Activated CD8-positive, alpha-beta memory T cell treated with anti-CD3 and anti-CD28 coated beads, Interleukin-2, amount 50 U/mL, for 4 hours (primary cell): Measurements from ENCODE around the gene EMP3.
A peak's percentile ranks its signal among the peaks of the same experiment; 100 is the strongest.
"Not testable (repeated sequence)": the region's sequence is repeated elsewhere in the genome, so short reads cannot be mapped to it uniquely, and the experiment has no call there.

Experiments used
- DNase-seq: peaks from one replicate; pipeline ENCODE4 v3.0.0-alpha.2; 2020

EMP3 gene, protein sequence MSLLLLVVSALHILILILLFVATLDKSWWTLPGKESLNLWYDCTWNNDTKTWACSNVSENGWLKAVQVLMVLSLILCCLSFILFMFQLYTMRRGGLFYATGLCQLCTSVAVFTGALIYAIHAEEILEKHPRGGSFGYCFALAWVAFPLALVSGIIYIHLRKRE

GRCh38 chr19:48325265-48325910 is at the start of gene EMP3:
Gene EMP3, plus strand, starts transcription at chr19:48325552. Its CDS starts 1,293 bp downstream, at chr19:48326845.
- DNase-seq = peak; percentile 82

- DNase-seq = no peak
Observed at GRCh38 chr19:48279747-48280146, 45.6 kb upstream of the EMP3 start.

- DNase-seq = no peak
Observed at GRCh38 chr19:48283908-48284307, 41.4 kb upstream of the EMP3 start.

DNA sequence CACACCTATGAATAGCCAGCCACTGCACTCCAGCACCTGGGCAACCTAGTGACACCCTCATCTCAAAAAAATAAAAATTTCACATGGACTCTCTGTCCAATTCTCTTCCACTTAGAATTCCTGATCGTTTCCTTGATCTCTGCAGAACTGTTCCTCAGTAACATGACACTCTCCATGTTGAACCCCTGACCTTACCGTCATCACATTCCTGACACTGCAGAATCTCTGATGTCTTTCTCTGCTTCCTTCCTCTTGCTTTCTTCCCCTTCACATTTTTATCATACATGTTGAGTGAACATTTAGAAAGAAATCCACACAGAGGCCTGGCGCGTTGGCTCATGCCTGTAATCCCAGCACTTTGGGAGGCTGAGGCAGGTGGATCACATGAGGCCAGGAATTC is 40.5 kb upstream of the EMP3 start:
- DNase-seq = no peak

- no peak for DNase-seq
Observed at GRCh38 chr19:48287748-48288147, 37.6 kb upstream of the EMP3 start.

- no peak for DNase-seq
Observed at GRCh38 chr19:48290401-48290770, 35.0 kb upstream of the EMP3 start.

- DNase-seq = peak; percentile 68
Observed at GRCh38 chr19:48290771-48291488, 34.4 kb upstream of the EMP3 start.

DNA sequence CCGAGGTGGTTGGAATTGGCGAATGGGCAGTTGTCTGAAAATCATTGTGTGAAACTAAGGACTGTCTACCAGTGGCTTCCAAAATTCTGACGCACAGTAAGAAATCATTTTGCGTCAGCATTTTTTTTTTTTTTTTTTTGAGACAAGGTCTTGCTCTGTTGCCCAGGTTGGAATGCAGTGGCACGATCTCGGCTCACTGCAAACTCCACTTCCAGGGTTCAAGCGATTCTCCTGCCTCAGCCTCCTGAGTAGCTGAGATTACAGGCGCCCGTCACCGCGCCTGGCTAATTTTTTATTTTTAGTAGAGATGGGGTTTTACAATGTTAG is 33.9 kb upstream of the EMP3 start:
- not testable (repeated sequence) for DNase-seq

- no peak for DNase-seq
Observed at GRCh38 chr19:48292798-48293197, 32.6 kb upstream of the EMP3 start.

GRCh38 chr19:48295458-48295857 is 29.9 kb upstream of the EMP3 start:
- no peak for DNase-seq

DNA sequence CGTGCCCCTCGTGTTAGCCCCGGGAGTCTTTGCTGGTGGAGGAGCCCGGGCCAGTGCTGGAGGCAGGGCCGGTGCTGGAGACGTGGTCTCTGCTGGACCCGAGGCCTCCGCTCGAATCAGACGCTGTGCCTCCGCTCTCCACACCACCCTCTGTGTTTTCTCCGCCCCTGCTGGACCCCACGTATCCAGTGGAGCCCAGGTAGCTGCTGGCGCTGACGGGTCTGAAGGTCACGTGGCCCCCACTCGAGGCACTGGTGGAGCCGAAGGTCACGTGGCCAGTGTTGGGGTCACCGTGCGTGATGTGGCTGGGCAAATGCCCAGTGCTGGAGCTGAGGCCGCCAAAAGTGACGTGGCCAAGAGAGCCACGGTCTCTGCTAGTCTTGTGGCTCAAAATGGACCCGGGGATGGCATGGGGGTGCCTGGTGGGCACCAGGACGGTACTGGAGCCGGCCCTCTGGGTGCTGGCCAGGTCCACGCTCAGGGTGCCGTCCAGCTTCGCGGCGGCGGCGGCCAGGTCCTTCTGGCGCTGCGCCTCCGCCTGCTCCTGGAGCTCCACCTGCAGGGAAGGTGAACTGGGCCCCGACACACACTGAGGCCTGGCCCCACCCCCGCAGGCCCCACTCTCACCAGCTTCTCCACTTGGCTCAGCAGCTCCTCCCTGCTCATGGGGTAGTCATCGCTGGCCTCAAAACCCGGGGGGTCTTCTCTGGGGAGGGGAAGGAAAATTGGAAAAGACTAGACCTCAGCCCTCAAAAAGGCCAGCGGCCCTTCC is 28.2 kb upstream of the EMP3 start:
- DNase-seq = no peak

DNA sequence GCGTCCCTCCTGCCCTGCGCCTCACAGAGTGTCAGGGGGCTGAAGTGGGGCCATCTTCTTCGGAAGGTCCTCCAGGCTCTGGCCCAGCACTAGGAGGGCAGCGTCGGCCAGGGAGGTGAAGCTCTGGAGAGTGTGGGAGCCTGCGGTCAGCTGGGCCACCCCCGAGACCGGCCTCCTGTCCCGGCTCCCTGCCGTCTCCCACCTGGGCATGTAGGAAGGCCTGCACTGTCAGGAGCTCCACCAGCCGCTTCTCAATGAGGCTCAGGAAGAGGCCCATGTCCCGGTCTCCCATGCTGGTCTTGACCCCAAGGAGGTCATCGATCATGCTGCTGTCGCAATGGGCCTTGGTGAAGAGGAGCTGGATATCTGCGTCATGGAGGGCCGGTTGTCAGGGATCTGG is 27.4 kb upstream of the EMP3 start:
- no peak for DNase-seq

- no peak for DNase-seq
Observed at GRCh38 chr19:48301886-48302599, 23.3 kb upstream of the EMP3 start.

GRCh38 chr19:48302600-48302959 is 22.8 kb upstream of the EMP3 start:
- no peak for DNase-seq

GRCh38 chr19:48303367-48303766 is 22.0 kb upstream of the EMP3 start:
- no peak for DNase-seq

GRCh38 chr19:48303866-48304265 is 21.5 kb upstream of the EMP3 start:
- no peak for DNase-seq

- no peak for DNase-seq
Observed at GRCh38 chr19:48308631-48309586, 16.4 kb upstream of the EMP3 start.

DNA sequence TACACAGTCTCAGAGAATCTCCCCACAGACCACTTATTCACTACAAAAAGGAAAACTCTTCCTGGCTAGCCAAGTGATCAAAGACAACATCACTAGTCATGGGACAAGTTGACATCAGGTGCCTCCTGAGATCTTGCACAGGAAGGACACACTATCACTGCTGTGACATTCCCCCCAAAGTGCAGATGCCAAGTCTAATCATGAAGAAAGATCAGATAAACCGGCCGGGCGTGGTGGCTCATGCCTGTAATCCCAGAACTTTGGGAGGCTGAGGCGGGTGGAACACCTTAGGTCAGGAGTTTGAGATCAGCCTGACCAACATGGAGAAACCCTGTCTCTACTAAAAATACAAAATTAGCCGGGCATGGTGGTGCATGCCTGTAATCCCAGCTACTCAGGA is 15.6 kb upstream of the EMP3 start:
- DNase-seq = not testable (repeated sequence)

DNA sequence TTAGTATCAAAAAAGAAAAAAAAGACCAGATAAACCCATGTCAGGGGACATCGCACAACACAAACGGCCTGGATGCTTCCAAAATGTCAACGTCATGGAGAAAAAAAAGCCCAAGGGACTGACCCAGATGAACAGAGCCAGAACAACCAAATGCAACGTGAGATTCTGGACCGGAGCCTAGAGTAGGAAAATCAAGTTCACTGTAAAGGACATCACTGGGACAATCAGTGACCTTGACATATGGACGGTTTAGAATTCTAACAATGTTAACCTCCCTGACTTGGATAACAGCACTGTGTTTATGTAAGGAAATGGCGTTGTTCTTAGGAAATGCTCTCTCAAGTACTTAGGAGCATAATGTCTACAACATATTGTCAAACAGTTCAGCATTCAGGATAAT is 15.1 kb upstream of the EMP3 start:
- DNase-seq = no peak

- DNase-seq = no peak
Observed at GRCh38 chr19:48311384-48311783, 14.0 kb upstream of the EMP3 start.

DNA sequence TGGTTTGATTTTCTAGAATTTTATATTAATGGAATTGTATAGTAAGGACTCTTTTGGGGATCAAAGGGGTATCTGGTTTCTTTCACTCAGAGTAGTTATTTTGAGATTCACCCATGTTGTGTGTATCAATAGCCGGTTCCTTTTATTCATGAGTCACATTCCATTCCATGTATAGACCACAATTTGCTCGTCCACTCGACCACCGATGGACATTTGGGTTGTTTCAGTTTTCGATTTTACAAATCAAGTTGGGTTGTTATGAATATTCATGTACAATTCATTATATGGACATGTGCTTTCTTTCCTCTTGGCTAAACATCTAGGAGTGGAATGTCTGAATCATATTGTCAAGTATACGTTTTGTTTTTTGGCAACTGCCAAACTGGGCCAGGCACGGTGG is 9.6 kb upstream of the EMP3 start:
- no peak for DNase-seq

- DNase-seq = not testable (repeated sequence)
Observed at GRCh38 chr19:48317708-48317960, 7.7 kb upstream of the EMP3 start.
